Left colon (tissue), 2 donors: ENCODE measurements around the gene CCDC85C. TPM values are rescaled to one million over a fixed set of nuclear protein-coding genes. Genes with fewer than 3 reads are reported as not detected.

Experiments used
- ATAC-seq: fragments of 200-7000 bp; cut with Tn5 transposase; one replicate; pipeline ENCODE4 v1.9.1; 2020; ENCODE audit warnings: mild to moderate bottlenecking, moderate library complexity
- DNase-seq, 2 donors: peaks; one replicate each; pipeline ENCODE4 v3.0.0-alpha.2; 2020
- intact Hi-C, 2 donors: fragments of 100-400 bp; cut with DNase I in 1 of 2; cut with micrococcal nuclease in 1 of 2; formaldehyde crosslinking; loops; one replicate each; pipeline versions ENCODE4 v1.11.2 to v1.14.0; 2022; cut with DNase I, micrococcal nuclease
- total RNA-seq, 2 donors: library from RNA; stranded (reverse); fragmentation: NEBNext Ultra II Directional; extraction: Animal tissue kit (Norgen Biotek cat#: 25700); gene quantifications; one replicate each; pipeline ENCODE4 v1.2.1, GENCODE V29; 2021
- donor health status: DM: no; HTN: no; CAD: no.
- donor health status: DM: yes; HTN: yes; CAD: no.

The CCDC85C gene
- total RNA-seq, 2 donors from 2014 or later = 66.3 to 68.1 TPM

DNA sequence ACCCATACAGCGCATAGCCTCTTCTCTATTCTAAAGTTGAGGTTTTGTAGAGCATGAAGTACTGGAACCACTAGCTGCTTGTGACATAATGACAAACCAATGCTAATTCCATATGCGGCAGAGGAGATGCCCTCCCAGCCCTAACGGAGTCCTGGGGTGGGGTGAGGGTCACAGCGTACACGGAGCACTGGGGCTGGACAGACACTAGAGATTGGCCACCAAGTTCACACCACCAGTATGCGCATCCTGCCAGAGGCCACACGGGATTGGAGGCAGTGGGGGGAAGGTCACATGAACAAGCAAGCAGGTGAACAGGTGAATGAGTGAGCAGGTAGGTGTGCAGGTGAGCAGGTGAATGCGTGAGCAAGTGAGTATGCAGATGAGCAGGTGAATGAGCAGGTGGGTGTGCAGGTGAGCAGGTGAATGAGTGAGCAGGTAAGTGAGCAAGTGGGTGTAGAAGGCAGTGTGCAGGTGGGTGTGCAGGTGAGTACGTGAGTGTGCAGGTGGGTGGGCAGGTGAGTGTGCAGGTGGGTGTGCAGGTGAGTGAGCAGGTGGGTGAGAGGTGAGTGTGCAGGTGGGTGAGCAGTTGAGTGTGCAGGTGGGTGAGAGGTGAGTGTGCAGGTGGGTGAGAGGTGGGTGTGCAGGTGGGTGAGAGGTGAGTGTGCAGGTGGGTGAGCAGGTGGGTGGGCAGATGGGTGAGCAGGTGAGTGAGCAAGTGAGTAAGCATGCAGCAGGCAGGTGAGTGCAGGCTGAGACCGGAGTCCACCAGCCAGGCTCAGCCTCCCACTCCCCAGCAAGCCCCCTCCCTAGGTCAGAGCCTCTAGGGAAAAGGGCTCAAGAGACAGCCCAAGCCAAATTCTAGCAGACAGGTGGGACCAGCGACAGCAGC, 52.7 kb downstream of the CCDC85C start:
- DNase-seq (no peak), ATAC-seq (no peak)
- intact Hi-C loops = no loop called here

DNA sequence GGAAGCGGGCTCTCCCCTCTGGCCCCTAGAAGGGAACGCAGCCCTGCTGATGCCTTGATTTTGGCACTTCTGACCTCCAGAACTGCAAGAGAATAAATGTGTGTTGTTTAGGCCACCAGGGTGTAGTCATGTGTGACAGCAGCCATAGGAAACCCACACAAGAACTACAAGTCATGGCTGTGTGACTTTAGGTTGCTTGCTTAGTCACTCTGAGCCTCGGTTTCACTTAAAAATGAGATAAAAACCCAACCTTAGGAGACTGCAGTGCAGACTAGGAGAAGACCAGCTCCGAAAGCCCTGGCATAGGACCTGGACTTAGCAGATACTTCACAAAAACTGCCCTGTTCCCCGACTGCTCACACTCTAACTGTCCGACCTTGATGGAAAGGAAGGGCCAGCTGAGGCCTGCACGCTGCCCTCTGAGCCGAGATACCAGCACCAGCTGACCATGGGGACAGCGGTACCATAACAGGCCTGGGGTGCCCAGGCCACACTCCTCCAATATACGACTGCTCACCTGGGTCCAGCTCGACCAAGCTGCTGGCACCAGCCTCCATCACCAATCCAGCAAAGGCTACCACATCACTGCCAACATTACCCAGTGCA, 53.5 kb downstream of the CCDC85C start:
- intact Hi-C loops = no loop called here
- DNase-seq (no peak), ATAC-seq (no peak)

DNA sequence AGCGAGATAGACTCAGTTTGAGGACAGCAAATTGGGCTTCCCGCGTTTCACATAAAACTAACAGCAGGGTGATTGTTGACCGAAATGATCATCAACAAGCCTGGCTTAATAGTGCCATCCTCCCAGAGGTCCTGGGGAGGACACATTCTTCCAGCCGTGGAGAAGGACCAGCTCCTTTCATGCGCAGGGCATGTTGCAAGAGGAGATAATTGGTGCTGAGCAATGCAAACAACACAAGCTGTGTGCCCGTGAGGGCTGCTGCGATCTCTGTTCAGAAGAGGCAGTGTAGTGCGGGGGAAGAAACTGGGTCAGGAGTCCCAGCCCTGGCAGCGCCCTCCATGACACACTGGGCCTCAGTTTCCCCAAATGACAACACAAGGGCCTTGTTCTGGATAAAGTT, 54.3 kb downstream of the CCDC85C start:
- intact Hi-C loops = no loop called here
- DNase-seq (no peak), ATAC-seq (no peak)

DNA sequence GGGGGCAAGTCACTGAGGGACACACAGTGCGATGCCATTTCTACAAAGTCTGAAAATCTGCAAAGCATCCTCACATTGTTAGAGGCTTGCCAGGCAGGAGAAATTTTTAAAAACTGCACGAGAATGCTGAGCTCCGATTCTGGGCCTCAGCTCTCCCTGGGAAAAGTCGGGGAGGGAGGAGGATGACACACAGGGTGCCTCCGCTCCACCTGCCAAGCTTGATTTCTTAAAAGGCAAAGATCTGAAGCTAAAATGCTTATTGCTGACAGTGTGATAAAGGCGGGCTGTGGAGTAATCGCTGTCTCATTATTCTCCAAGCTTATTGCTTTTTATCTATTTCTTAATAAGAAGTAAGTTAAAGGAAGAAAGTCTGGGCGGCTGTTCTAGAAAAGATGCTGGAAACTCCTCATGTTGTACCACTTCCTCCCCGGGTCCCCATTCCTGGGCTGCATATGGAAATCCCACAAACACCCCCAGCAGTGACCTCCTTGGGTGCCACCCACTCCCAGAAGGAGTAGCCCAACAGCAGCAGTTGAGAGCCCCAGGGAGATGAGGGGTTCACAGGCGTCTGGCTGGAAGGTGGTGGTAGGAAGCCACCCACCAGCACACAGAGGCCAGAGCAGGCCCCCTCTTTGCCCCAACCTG, 55.0 kb downstream of the CCDC85C start:
- ATAC-seq = no peak

DNA sequence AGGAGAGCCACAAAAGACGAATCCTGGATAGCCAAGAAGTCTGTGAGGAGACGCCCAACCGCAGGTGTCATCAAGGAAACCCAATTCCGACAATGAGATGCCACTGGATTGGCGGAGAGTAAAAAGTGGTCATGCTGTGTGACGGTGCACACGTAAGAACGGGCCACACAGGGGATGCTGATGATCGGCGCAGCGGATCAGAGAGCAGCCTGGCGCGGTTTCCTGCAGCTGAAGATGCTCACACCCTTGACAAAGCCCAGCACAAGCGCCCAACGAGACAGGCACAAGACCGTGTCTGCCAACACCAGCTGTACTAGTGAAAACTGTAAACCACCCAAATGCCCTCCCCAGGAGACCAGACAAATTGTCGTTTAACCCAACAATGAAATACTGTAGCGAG, 55.8 kb downstream of the CCDC85C start:
- intact Hi-C loops = no loop called here
- no peak for DNase-seq
- no peak for ATAC-seq

More for the DNA sequence above, 55.0 kb downstream of the CCDC85C start:
- intact Hi-C loops = no loop called here
- DNase-seq = no peak

DNA sequence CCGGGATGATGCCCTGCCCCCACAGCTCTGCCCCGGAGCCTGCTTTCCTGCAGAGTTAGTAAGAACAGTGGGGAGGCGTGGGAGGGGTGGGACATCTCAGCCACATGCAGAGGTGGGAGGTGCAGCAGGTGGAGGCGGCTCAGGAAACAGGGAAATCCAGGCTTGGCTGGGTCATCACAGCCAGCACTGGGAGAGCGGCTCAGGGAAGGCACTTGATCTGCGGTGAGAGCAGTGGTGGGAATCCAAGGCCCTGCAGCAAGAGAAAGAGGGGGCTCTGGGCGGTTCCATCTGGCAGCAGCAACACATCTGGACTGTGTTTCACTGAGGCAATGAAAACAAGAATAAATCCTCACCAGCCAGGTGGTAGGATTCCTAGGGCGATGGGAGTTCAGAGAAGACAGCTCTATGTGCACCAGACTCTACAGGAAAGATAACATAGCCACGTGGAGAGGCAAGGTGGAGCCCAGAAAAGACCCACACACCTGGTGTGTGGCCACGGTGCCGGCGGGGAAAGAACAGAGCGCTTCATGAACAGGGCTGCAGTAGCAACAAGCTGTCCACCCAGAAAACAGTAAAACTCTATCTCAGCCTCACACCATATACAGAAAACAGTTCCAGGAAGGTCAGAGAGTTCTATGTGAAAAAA, 57.6 kb downstream of the CCDC85C start:
- ATAC-seq = no peak
- DNase-seq = no peak
- intact Hi-C loops = no loop called here

DNA sequence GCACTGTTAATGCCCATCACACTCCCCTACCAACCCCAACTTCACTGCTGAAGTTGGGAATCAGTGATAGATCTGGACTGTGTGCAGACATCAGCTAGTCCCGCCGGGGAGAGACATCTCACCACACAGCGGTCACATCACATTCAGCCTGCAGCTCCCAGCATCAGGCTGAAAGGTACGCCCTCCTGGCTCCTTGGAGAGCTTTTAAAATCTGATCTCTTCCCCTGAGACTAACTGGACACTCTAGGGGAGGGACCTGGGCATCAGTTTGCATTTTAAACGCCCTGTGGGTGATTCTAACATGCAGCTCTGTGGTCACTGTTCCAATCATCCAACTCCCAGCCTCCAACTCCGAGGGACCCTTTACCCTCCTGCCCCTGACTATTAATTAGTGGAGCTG, 58.4 kb downstream of the CCDC85C start:
- no peak for DNase-seq
- ATAC-seq = no peak
- intact Hi-C loops = no loop called here

DNA sequence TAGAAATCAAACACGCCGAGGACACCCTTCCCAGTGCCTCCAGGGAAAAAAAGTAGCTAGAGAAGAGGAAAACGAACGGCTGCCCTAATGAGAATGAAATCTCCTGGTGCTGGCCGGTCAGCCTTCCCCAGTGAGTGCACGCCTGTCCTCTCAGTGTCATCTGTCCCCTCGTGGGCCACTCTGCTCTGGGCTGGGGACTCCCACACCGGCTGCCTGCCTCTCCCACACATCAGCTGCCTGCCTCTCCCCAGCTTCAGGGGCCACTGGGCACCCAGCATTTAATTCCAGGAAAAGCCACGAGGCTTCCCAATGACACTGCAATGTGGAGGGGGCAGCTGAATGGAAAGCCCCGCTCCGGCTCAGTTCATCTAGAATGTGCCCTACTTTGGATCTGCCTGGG, 59.0 kb downstream of the CCDC85C start:
- DNase-seq = no peak

DNA sequence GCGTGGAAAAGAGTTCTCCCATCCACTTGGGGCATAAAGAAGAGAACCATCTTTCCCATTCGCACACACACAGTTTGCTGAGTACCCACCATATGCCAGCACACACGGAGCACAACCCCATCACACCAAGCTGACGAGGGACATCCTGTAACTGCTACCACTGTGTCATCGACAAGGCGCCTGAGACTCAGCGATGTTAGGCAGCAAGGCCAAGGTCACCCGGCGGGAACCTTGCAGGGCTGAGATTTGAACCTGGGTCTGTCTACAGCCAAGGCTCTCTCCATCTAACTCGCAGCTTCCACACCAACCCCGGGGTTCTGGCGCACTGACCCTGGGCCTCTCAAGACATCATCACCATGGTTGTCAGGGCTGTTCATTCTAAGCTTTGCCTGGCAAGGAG, 60.0 kb downstream of the CCDC85C start:
- intact Hi-C loops = no loop called here
- no peak for DNase-seq
- ATAC-seq = no peak

More for the DNA sequence above, 59.0 kb downstream of the CCDC85C start:
- no peak for ATAC-seq
- intact Hi-C loops = no loop called here

GRCh38 chr14:99543370-99543769, 60.6 kb downstream of the CCDC85C start:
- DNase-seq (no peak), ATAC-seq (no peak)
- intact Hi-C loops = no loop called here

DNA sequence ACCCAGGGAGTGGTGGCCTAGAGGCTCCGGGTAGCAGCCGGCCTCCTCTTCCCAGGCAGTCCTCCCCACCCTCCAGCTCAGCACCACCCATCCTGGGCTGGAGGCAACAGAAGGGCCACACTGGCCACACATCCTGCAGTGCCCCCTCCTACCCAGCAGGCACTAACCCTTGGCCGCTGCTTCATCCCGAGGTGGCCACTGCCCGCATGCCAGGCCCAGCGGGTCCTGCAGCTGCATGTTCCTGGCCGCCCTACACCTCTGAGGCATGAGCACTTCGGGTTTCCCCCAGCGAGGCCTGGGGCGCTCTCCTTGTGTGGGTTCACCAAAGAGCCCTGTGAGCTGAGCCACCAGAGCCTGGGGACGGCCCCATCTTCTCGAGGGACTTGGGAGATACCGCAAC, 61.4 kb downstream of the CCDC85C start:
- no peak for DNase-seq
- ATAC-seq = no peak
- intact Hi-C loops = no loop called here

- intact Hi-C loops = no loop called here
- DNase-seq (no peak), ATAC-seq (peak; percentile 54)
Observed at GRCh38 chr14:99541677-99542470, 62.1 kb downstream of the CCDC85C start.

DNA sequence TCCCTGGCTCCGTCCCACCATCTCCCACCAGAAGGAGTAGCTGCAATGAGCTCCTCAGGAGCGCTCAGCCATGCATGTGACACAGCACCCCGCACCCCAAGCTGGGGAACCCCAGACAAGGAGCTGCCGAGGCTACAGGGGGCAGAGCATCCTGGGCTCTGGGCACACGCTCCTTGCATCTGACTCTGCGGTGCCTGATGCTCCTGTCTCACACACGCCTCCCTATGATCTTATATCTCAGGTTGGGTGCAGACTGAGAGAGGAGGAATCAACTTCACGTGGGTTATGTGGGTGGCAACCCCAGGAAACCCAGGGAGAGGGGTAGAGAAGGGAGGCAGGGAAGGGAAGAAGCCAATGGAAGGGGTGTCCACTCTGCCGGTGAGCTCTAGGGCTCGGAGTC, 62.8 kb downstream of the CCDC85C start:
- DNase-seq (no peak), ATAC-seq (no peak)
- intact Hi-C loops = no loop called here

DNA sequence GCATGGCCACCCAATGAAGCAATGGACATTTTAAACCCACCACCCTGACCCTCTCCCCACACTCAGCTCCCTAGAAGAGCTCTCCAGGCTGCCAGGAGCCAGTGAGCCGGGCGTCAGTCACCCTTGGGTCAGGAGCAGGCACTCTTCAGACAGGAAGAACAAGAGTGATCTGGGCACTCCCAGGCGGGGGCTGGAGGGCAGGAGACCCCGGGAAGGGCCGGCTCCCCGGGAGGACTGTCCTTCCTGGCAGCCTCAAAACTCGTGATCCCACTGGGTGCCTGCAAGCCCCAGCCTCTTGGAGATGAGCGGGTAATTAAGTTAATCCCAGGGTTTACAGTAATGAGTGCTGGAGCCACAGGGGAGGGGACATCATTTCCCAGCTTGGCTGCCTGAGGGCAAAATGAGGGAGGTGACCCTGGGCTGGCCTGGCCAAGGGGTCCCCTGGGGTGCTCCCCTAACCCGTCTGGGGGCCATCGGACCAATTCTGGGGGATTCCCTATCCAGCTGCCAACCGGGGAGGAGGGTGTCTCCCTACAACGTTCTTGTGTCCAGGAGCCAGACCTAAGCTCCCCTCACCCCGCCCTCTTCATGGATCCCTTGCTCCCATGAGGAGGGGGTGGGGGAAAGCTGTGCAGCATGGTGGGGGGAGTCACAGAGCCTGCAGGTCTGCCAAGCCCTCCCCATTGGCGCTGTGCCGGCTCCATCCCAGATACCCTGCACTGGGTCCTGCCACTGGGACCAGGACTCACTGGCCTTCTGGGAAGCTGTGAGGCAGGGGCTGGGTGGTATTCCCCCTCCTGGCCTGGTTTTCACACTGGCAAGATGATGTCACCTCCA, 63.6 kb downstream of the CCDC85C start:
- ATAC-seq (no peak), DNase-seq (no peak)
- intact Hi-C loops = no loop called here

DNA sequence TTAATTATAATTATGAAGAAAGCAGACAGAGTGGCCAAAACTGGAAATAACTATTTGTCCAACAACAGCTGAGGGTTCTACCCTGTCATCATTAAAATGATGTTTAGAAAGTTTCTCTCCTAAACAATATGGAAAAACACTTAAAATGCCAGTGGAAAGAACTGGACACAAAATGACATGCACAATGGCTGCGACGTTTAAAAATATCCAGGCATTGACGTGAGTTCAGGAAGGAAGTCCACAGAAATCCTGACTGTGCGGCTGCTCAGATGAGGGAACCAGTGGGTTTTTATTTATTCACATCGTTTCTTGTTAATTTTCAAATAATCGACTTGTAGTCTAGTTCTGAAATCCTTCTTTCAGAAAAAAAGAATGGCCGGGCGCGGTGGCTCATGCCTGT, 64.5 kb downstream of the CCDC85C start:
- intact Hi-C loops = no loop called here
- ATAC-seq = no peak
- no peak for DNase-seq

GRCh38 chr14:99538733-99539132, 65.3 kb downstream of the CCDC85C start:
- intact Hi-C loops = no loop called here
- no peak for ATAC-seq
- DNase-seq = no peak

- intact Hi-C loops = no loop called here
- DNase-seq (no peak), ATAC-seq (no peak)
Observed at GRCh38 chr14:99538275-99538674, 65.7 kb downstream of the CCDC85C start.

- intact Hi-C loops = no loop called here
- DNase-seq (no peak), ATAC-seq (peak; percentile 15)
Observed at GRCh38 chr14:99537399-99537798, 66.6 kb downstream of the CCDC85C start.
